Neural progenitor cell (in vitro differentiated cells): Measurements from ENCODE around the gene FAM53A. TPM values are rescaled to one million over a fixed set of nuclear protein-coding genes. Genes with fewer than 3 reads are reported as not detected.

Experiments
- DNase-seq: peaks from one replicate; pipeline ENCODE4 v3.0.0-alpha.2; 2016; ENCODE audit warnings: low spot score
- H2AFZ ChIP-seq: fragments of 200-600 bp; sonication (generic); replicated peaks from 2 replicates; pipeline ENCODE4 v1.6.1; 2016; ENCODE audit warnings: antibody characterized with exemption
- H3F3A ChIP-seq: fragments of 200-600 bp; sonication (generic); 2 replicates; pipeline ENCODE4 v1.6.1; 2016; ENCODE audit warnings: antibody characterized with exemption, low read depth
- H3K27ac ChIP-seq: fragments of 200-600 bp; sonication (generic); 2 replicates; pipeline ENCODE4 v1.5.1; 2016; ENCODE audit warnings: mild to moderate bottlenecking
- H3K27me3 ChIP-seq: fragments of 200-600 bp; sonication (generic); 2 replicates; pipeline ENCODE4 v1.6.1; 2016; ENCODE audit warnings: mild to moderate bottlenecking, moderate library complexity
- H3K36me3 ChIP-seq: fragments of 200-600 bp; sonication (generic); 2 replicates; pipeline ENCODE4 v1.5.1; 2016
- H3K4me1 ChIP-seq: fragments of 200-600 bp; sonication (generic); 2 replicates; pipeline ENCODE4 v1.6.1; 2016; ENCODE audit warnings: mixed run types
- H3K4me2 ChIP-seq: fragments of 200-600 bp; sonication (generic); 2 replicates; pipeline ENCODE4 v1.6.1; 2016
- H3K4me3 ChIP-seq: fragments of 200-600 bp; sonication (generic); 2 replicates; pipeline ENCODE4 v1.5.1; 2016
- H3K79me2 ChIP-seq: fragments of 200-600 bp; sonication (generic); 2 replicates; pipeline ENCODE4 v1.6.1; 2016; ENCODE audit warnings: low read depth
- H3K9ac ChIP-seq: fragments of 200-600 bp; sonication (generic); 2 replicates; pipeline ENCODE4 v1.6.1; 2016
- H3K9me3 ChIP-seq: fragments of 200-600 bp; sonication (generic); 2 replicates; pipeline ENCODE4 v1.5.1; 2016; ENCODE audit warnings: low read depth
- H4K20me1 ChIP-seq: fragments of 200-600 bp; sonication (generic); 2 replicates; pipeline ENCODE4 v1.6.1; 2016; ENCODE audit warnings: low read depth
- H3K27ac Mint-ChIP-seq: 3 replicates; pipeline ENCODE4 v1.8.0; 2021; ENCODE audit warnings: mixed read lengths
- H3K27me3 Mint-ChIP-seq: 2 replicates; pipeline ENCODE4 v1.8.0; 2022; ENCODE audit warnings: low read depth, mild to moderate bottlenecking, inconsistent platforms, moderate library complexity, mixed read lengths; ENCODE audit not compliant: insufficient read depth
- H3K36me3 Mint-ChIP-seq: 3 replicates; pipeline ENCODE4 v1.8.0; 2021; ENCODE audit warnings: mixed read lengths
- H3K4me1 Mint-ChIP-seq: 3 replicates; pipeline ENCODE4 v1.8.0; 2021; ENCODE audit warnings: mixed read lengths
- H3K4me3 Mint-ChIP-seq: 3 replicates; pipeline ENCODE4 v1.8.0; 2021; ENCODE audit warnings: mild to moderate bottlenecking, moderate library complexity, mixed read lengths
- H3K9me3 Mint-ChIP-seq: 3 replicates; pipeline ENCODE4 v1.8.0; 2020; ENCODE audit warnings: mixed read lengths
- CTCF ChIP-seq: fragments of 200-600 bp; sonication (generic); IDR thresholded peaks from 2 replicates; pipeline ENCODE4 v1.5.1; 2017; ENCODE audit warnings: antibody characterized with exemption, mild to moderate bottlenecking
- EZH2 ChIP-seq: fragments of 200-600 bp; sonication (generic); IDR thresholded peaks from 2 replicates; pipeline ENCODE4 v1.6.1; 2017; ENCODE audit warnings: antibody characterized with exemption, mild to moderate bottlenecking, moderate library complexity
- EZH2phosphoT487 ChIP-seq: fragments of 200-600 bp; sonication (generic); IDR thresholded peaks from 2 replicates; pipeline ENCODE4 v1.6.1; 2017; ENCODE audit warnings: antibody characterized with exemption
- total RNA-seq: library from RNA; depleted of rRNA; stranded (reverse); fragments of >200 nt; gene quantifications from 2 replicates; pipeline ENCODE4 v1.2.3, GENCODE V29; 2015; ENCODE audit warnings: low replicate concordance

Gene FAM53A
- total RNA-seq, 1 donor from 2014 or later: 3.2 TPM

DNA sequence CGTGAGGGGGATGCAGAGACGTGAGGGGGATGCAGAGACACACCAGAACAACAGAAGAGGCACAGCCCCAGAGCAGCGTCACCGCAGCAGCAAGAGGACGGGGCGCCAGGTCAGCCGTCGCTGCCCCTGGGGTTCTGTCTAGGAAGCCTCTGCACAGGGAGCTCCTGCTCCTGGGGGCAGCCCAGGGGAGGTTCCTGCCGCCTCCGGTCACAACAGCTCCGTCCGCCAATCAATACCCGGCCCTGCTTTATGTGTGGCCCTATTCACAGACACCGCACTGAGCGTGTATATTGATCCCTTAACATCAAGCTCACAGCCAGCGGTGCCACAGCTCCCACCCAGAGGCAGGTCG is 69.6 kb downstream of the FAM53A start:
- Mint-ChIP-seq H3K27me3 (peaks cover 9% of the 10 kb centered on the region), H3K36me3 (no peaks in the 10 kb centered on the region), H3K4me1 (peaks cover 6% of the 10 kb centered on the region), H3K9me3 (no peaks in the 10 kb centered on the region), H3K27ac (no peak overlapping the region), H3K4me3 (no peak overlapping the region)
- no peak overlapping the region for H3K4me2 ChIP-seq
- H3K27me3 ChIP-seq: no peaks in the 10 kb centered on the region
- no peaks in the 10 kb centered on the region for H3K4me1 ChIP-seq
- TF ChIP-seq CTCF (no peak), EZH2 (no peak)
- no peaks in the 10 kb centered on the region for H3K9me3 ChIP-seq
- H3K9ac ChIP-seq: no peak overlapping the region
- no peak overlapping the region for H3K27ac ChIP-seq
- no peaks in the 10 kb centered on the region for H4K20me1 ChIP-seq
- H3F3A ChIP-seq: no peaks in the 10 kb centered on the region
- H3K4me3 ChIP-seq: no peak overlapping the region
- H2AFZ ChIP-seq: no peak overlapping the region
- H3K36me3 ChIP-seq: no peaks in the 10 kb centered on the region
- no peaks in the 10 kb centered on the region for H3K79me2 ChIP-seq
- no peak for DNase-seq

GRCh38 chr4:1614049-1614448 is 70.1 kb downstream of the FAM53A start:
- Mint-ChIP-seq H3K9me3 (no peaks in the 10 kb centered on the region), H3K4me1 (peaks cover 9% of the 10 kb centered on the region), H3K36me3 (no peaks in the 10 kb centered on the region), H3K27ac (no peak overlapping the region), H3K4me3 (no peak overlapping the region), H3K27me3 (peaks cover 8% of the 10 kb centered on the region)
- Histone ChIP-seq H3K9ac (no peak overlapping the region), H3K4me2 (no peak overlapping the region), H4K20me1 (no peaks in the 10 kb centered on the region), H3K4me1 (no peaks in the 10 kb centered on the region), H3F3A (no peaks in the 10 kb centered on the region), H3K27ac (no peak overlapping the region), H3K4me3 (no peak overlapping the region), H3K79me2 (no peaks in the 10 kb centered on the region), H3K36me3 (no peaks in the 10 kb centered on the region), H3K9me3 (no peaks in the 10 kb centered on the region), H2AFZ (no peak overlapping the region), H3K27me3 (no peaks in the 10 kb centered on the region)
- no peak for DNase-seq
- TF ChIP-seq CTCF: no peak
- TF ChIP-seq EZH2: no peak
- TF ChIP-seq EZH2phosphoT487: no peak

GRCh38 chr4:1613099-1613495 is 71.0 kb downstream of the FAM53A start:
- no peaks in the 10 kb centered on the region for H3K36me3 ChIP-seq
- no peak overlapping the region for H3K4me3 Mint-ChIP-seq
- H3K27ac Mint-ChIP-seq: peak overlapping the region; percentile 63
- TF ChIP-seq EZH2: no peak
- TF ChIP-seq EZH2phosphoT487: no peak
- no peak for TF ChIP-seq CTCF
- no peaks in the 10 kb centered on the region for H3K79me2 ChIP-seq
- H3F3A ChIP-seq: no peaks in the 10 kb centered on the region
- H3K4me3 ChIP-seq: no peak overlapping the region
- no peak overlapping the region for H3K9ac ChIP-seq
- DNase-seq: no peak
- H2AFZ ChIP-seq: no peak overlapping the region
- H4K20me1 ChIP-seq: no peaks in the 10 kb centered on the region
- peaks cover 8% of the 10 kb centered on the region for H3K27me3 Mint-ChIP-seq
- H3K9me3 Mint-ChIP-seq: no peaks in the 10 kb centered on the region
- H3K36me3 Mint-ChIP-seq: no peaks in the 10 kb centered on the region
- no peak overlapping the region for H3K4me2 ChIP-seq
- H3K4me1 Mint-ChIP-seq: peaks cover 14% of the 10 kb centered on the region
- no peaks in the 10 kb centered on the region for H3K4me1 ChIP-seq
- H3K9me3 ChIP-seq: no peaks in the 10 kb centered on the region
- H3K27me3 ChIP-seq: no peaks in the 10 kb centered on the region
- no peak overlapping the region for H3K27ac ChIP-seq
